Esophagus (tissue), 2 donors: ENCODE measurements around the gene INTS4. TPM values are rescaled to one million over a fixed set of nuclear protein-coding genes. Genes with fewer than 3 reads are reported as not detected.
"Not testable (repeated sequence)": the region's sequence is repeated elsewhere in the genome, so short reads cannot be mapped to it uniquely, and the experiment has no call there.

Experiments
- H3K27ac ChIP-seq, 2 donors: one replicate each; pipeline ENCODE4 v1.5.1; 2013; ENCODE audit warnings: low read depth in 2 of 2, mild to moderate bottlenecking in 2 of 2, inconsistent platforms in 1 of 2, low read length in 1 of 2, moderate library complexity in 1 of 2
- H3K27me3 ChIP-seq, 2 donors: one replicate each; pipeline ENCODE4 v1.6.1; 2013; ENCODE audit warnings: low read length in 2 of 2, control low read depth in 1 of 2, mild to moderate bottlenecking in 1 of 2; ENCODE audit not compliant: insufficient read depth in 2 of 2, control insufficient read depth in 1 of 2
- H3K36me3 ChIP-seq, 2 donors: one replicate each; pipeline ENCODE4 v1.6.1; 2013; ENCODE audit warnings: low read length in 1 of 2; ENCODE audit not compliant: control insufficient read depth in 2 of 2, insufficient read depth in 2 of 2
- H3K4me1 ChIP-seq, 2 donors: one replicate each; pipeline ENCODE4 v1.6.1; 2013; ENCODE audit warnings: low read length in 1 of 2; ENCODE audit not compliant: control insufficient read depth in 2 of 2, insufficient read depth in 2 of 2
- H3K4me3 ChIP-seq, 2 donors: one replicate each; pipeline ENCODE4 v1.5.1; 2013; ENCODE audit warnings: low read length in 2 of 2, mild to moderate bottlenecking in 2 of 2, low read depth in 1 of 2, moderate library complexity in 1 of 2
- H3K9me3 ChIP-seq, 2 donors: one replicate each; pipeline ENCODE4 v1.6.1; 2013; ENCODE audit warnings: mild to moderate bottlenecking in 2 of 2, low read depth in 1 of 2, low read length in 1 of 2, moderate library complexity in 1 of 2; ENCODE audit not compliant: control insufficient read depth in 2 of 2, insufficient read depth in 1 of 2
- WGBS, 2 donors: extraction: QIAGEN DNeasy Blood & Tissue Kit; methylation state at CpG; one replicate each; pipeline ENCODE4 v1.1.7; 2013; 5-methylcytosine and 5-hydroxymethylcytosine counted together
- polyA plus RNA-seq, 2 donors: library from polyadenylated mRNA; stranded (reverse); fragments of 200-250 nt; gene quantifications; one replicate each; pipeline ENCODE4 v1.2.3, GENCODE V29; 2013
- donor health status: healthy with polysubstance abuse.
- donor health status: Bipolar disorder and iron deficiency.

INTS4 gene
- polyA plus RNA-seq, 2 donors, result 12.5 to 13.5 TPM

- H3K4me1 ChIP-seq, H3K27me3 ChIP-seq, H3K4me3 ChIP-seq, H3K27ac ChIP-seq, H3K9me3 ChIP-seq, H3K36me3 ChIP-seq: not testable (repeated sequence)
- WGBS, 2 donors, result 90 to 91% methylated on average over 5 of the region's 5 CpGs
Measured at GRCh38 chr11:77843700-77844099, 150.8 kb downstream of the INTS4 start.

DNA sequence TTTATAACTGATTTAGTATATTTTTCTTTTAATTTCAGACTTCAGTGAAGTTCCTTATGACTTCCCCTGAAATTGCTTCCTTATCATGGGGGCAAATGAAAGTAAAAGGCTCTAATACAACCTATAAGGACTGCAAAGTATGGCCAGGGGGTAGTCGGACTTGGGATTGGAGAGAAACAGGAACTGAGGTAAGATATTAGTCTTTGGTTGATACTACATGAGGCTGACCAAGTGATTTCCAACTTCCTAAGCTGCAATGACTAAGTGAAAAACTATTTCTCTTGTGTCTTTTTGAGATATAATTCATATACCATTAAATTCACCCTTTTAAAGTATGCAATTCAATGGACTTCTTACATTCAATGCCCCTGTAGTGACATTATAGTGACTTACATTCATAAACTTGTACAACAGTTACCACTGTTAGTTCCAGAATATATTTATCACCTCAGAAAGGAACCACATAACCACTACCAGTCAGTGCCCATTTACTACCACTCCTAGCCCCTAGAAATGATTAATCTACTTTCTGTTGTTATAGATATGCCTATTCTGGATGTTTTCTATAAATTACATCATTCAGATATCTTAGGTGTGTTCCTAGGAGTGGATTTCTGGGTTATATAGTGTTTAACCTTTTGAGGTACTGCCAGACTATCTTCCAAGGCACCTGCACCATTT is 151.9 kb downstream of the INTS4 start:
- WGBS, 2 donors, result 70 to 85% methylated on average over 1 of the region's 1 CpG
- no peaks in the 10 kb centered on the region for H3K4me1 ChIP-seq
- no peaks in the 10 kb centered on the region for H3K27me3 ChIP-seq
- H3K4me3 ChIP-seq, result no peak overlapping the region
- H3K36me3 ChIP-seq, result no peaks in the 10 kb centered on the region
- H3K9me3 ChIP-seq, result no peaks in the 10 kb centered on the region
- no peak overlapping the region for H3K27ac ChIP-seq

- no peaks in the 10 kb centered on the region for H3K4me1 ChIP-seq
- no peaks in the 10 kb centered on the region for H3K27me3 ChIP-seq
- no peaks in the 10 kb centered on the region for H3K9me3 ChIP-seq
- WGBS, 2 donors, result 86 to 89% methylated on average over 4 of the region's 4 CpGs
- peaks cover 0 to 2% of the 10 kb centered on the region in 2 donors for H3K36me3 ChIP-seq
- H3K27ac ChIP-seq, result no peak overlapping the region
- H3K4me3 ChIP-seq, result no peak overlapping the region
Measured at GRCh38 chr11:77833302-77833701, 161.2 kb downstream of the INTS4 start.

GRCh38 chr11:77828926-77829325 is 165.5 kb downstream of the INTS4 start:
- no peaks in the 10 kb centered on the region for H3K4me1 ChIP-seq
- 93 to 96% methylated on average over 2 of the region's 2 CpGs for WGBS, 2 donors
- no peaks in the 10 kb centered on the region for H3K27me3 ChIP-seq
- peaks cover 0 to 2% of the 10 kb centered on the region in 2 donors for H3K36me3 ChIP-seq
- no peak overlapping the region for H3K27ac ChIP-seq
- no peaks in the 10 kb centered on the region for H3K9me3 ChIP-seq
- no peak overlapping the region for H3K4me3 ChIP-seq

Other genes starting within 250 kb of the INTS4 start
- gene RSF1, start 173.9 kb downstream of the INTS4 start, polyA plus RNA-seq, result 1 to 10 TPM; 4.8 to 8.3 TPM
- gene AAMDC, start 173.5 kb downstream of the INTS4 start, polyA plus RNA-seq, result 10 to 100 TPM; 29.6 to 35.2 TPM
- gene KCTD14, start 28.6 kb upstream of the INTS4 start, polyA plus RNA-seq, result 1 to 10 TPM in 1 of 2 donors, under 1 TPM in 1; 0.84 to 1.1 TPM
- under 1 TPM; 0.06 to 0.08 TPM for gene THRSP, start 69.2 kb upstream of the INTS4 start, polyA plus RNA-seq
- gene NDUFC2, start 85.2 kb upstream of the INTS4 start, polyA plus RNA-seq, result 100 to 1,000 TPM in 1 of 2 donors, 10 to 100 TPM in 1; 50.9 to 140 TPM
- gene ALG8, start 145.0 kb upstream of the INTS4 start, polyA plus RNA-seq, result 10 to 100 TPM; 18.0 to 28.2 TPM
- 1 to 10 TPM; 6.3 to 7.0 TPM for gene KCTD21, start 194.0 kb upstream of the INTS4 start, polyA plus RNA-seq
- 1 to 10 TPM; 4.1 to 7.7 TPM for gene USP35, start 194.3 kb upstream of the INTS4 start, polyA plus RNA-seq